Measurements from ENCODE around the gene SLC16A13.
"Not testable (repeated sequence)": the region's sequence is repeated elsewhere in the genome, so short reads cannot be mapped to it uniquely, and the experiment has no call there.

DNA sequence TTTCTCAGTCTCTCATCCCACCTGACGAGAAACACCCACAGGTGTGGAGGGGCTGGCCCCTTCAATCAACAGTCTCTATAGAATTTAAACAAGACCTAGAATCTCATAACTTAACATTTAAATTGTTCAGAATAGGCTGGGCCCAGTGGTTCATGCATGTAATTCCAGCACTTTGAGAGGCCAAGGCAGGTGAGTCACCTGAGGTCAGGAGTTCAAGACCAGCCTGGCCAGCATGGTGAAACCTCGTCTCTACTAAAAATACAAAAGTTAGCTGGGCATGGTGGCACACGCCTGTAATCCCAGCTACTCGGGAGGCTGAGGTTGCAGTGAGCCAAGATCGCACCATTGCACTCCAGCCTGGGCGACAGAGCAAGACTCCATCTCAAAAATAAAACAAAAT lies 53.8 kb downstream of the SLC16A13 start:
- not testable (repeated sequence) for TF ChIP-seq CTCF (IDR thresholded peaks at IDR 0.05); EZH2 (IDR thresholded peaks at IDR 0.05; ENCODE audit: borderline replicate concordance, insufficient read depth, low read depth, low read length, poor library complexity, severe bottlenecking)

Data from B cell (primary cell).